ENCODE results near the gene FAM120A.

FAM120A gene

GRCh38 chr9:93580654-93581380 is 129.3 kb downstream of the FAM120A start:
- no peak for DNase-seq

GRCh38 chr9:93582115-93582514 is 130.6 kb downstream of the FAM120A start:
- no peak for DNase-seq

- DNase-seq: no peak
Measured at GRCh38 chr9:93582550-93582949, 131.1 kb downstream of the FAM120A start.

- no peak for DNase-seq
Measured at GRCh38 chr9:93585259-93585658, 133.8 kb downstream of the FAM120A start.

GRCh38 chr9:93585695-93586094 is 134.2 kb downstream of the FAM120A start:
- DNase-seq: no peak

GRCh38 chr9:93586290-93587057 is 135.0 kb downstream of the FAM120A start:
- no peak for DNase-seq

GRCh38 chr9:93587284-93587650 is 135.8 kb downstream of the FAM120A start:
- DNase-seq: no peak

- DNase-seq: no peak
Measured at GRCh38 chr9:93587651-93588347, 136.3 kb downstream of the FAM120A start.

- DNase-seq: no peak
Measured at GRCh38 chr9:93588641-93589609, 137.4 kb downstream of the FAM120A start.

GRCh38 chr9:93589688-93590087 is 138.2 kb downstream of the FAM120A start:
- DNase-seq: peak; percentile 55

- DNase-seq: no peak
Measured at GRCh38 chr9:93590609-93591234, 139.2 kb downstream of the FAM120A start.

- no peak for DNase-seq
Measured at GRCh38 chr9:93591301-93592007, 140.0 kb downstream of the FAM120A start.

GRCh38 chr9:93592008-93592642 is 140.6 kb downstream of the FAM120A start:
- DNase-seq: no peak

- DNase-seq: no peak
Measured at GRCh38 chr9:93592643-93593021, 141.1 kb downstream of the FAM120A start.

GRCh38 chr9:93593144-93593658 is 141.7 kb downstream of the FAM120A start:
- DNase-seq: no peak

- DNase-seq: no peak
Measured at GRCh38 chr9:93594041-93594756, 142.7 kb downstream of the FAM120A start.

- DNase-seq: no peak
Measured at GRCh38 chr9:93595461-93595860, 144.0 kb downstream of the FAM120A start.

- no peak for DNase-seq
Measured at GRCh38 chr9:93595861-93596365, 144.4 kb downstream of the FAM120A start.

- no peak for DNase-seq
Measured at GRCh38 chr9:93596399-93596798, 144.9 kb downstream of the FAM120A start.

Data from femur (tissue), 1 donor.